Epithelial cell of proximal tubule (primary cell): Measurements from ENCODE around the gene ARHGEF4. TPM values are rescaled to one million over a fixed set of nuclear protein-coding genes. Genes with fewer than 3 reads are reported as not detected.

Source experiments
- DNase-seq: peaks from one replicate; pipeline ENCODE4 v3.0.0-alpha.2; 2011; ENCODE audit warnings: low read depth
- H3K4me3 ChIP-seq: 2 replicates; pipeline ENCODE4 v1.5.1; 2011; ENCODE audit warnings: low read depth, mild to moderate bottlenecking, low read length
- CTCF ChIP-seq: conservative IDR thresholded peaks from 2 replicates; pipeline ENCODE4 v1.5.1; 2012; ENCODE audit warnings: low read depth, mild to moderate bottlenecking, low read length
- total RNA-seq: library from RNA; depleted of rRNA; stranded (reverse); fragments of >200 nt; gene quantifications from 2 replicates; pipeline ENCODE4 v1.2.3, GENCODE V29; 2015

The ARHGEF4 gene
- total RNA-seq, 1 donor from 2014 or later, result 2.1 TPM

DNA sequence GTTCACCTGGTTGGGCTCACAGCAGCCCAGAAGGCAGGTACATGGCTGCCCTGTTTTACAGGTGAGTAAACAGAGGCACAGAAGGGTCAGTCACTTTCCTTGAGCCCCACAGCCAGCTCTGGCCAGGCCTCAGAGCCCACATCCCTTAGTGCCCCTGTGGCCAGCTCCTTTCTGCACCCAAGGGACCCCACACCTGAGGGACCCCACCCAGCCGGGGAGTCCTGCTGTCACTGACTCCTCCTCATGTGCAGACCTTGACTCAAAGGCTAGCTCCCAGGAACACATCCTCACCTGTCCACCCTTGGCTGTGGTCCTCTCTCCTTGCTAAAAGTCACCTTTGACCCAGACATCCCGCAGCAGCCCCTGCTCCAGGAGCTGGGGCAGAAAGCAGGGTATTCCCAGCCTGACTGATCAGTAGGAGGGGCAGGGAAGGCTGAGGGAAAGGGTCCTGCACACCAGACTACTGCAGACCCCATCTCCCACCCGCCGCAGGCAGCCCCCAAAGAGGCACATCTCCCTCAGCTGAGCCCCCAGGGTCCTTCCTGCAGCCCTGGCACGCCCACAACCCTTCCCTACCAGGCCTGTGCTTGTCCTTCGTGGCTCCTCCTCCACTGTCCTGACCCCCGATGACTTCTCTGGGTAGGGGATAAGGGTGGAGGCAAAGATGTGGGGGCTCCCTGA lies 9.8 kb upstream of the ARHGEF4 start:
- no peak for TF ChIP-seq CTCF
- no peak overlapping the region for H3K4me3 ChIP-seq
- no peak for DNase-seq

DNA sequence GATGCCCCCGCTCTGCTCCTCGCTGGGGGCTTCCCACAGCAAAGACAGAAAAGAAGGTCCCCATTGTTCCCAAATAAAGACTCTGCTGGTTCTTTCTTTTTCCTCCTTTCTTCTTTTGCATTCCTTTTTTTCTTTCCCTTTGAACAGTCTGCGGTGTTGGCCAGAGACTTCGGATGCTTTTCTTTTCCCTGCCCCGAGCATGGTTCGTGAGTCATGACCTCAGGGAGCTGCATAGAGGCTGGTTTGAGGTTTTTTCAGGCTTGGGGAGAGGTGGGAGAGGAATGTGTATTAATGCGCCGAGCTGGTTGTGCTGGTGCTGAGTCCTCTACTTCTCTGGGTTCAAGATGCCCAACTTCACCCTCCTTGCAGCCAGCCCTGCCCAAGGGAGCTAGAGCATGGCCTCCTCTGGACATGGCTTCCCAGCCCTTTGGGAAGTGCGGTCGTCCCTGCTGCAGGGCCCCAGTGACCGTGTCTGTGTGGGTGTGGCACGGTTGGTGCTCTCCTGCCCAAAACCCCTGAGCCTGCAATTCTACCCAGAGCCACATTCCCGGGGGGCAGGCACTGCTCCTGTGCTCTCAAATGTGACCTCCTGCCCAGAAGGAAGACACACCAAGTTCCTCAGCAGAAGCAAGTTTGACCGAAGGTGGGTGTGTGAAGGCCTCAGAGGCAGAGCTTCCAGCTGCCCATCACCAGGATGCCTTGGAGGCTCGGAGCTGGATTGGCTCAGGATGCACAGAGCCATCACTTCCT lies 9.0 kb upstream of the ARHGEF4 start:
- H3K4me3 ChIP-seq, result no peak overlapping the region
- no peak for TF ChIP-seq CTCF
- no peak for DNase-seq

- no peak for TF ChIP-seq CTCF
- no peak overlapping the region for H3K4me3 ChIP-seq
- no peak for DNase-seq
Observed at GRCh38 chr2:130828461-130828860, 8.3 kb upstream of the ARHGEF4 start.

DNA sequence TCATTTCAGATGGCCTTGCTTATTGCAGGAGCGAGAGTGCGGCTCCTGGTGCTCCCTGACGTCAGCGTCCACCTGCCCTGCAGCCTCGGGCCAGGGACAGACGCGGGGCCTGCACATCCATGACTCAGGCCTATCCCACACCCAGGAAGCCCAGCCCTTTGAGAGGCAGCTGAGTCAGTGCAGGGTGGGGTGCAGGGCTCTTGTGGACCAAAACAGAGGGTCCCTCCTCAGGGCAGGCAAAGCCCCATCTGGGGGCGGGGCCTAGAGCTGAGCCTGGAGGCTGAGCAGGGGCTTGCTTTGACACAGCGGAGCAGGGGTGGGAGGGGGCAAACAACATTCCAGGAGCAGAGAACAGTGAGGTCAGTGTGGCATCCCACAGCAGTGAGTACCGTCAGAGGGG lies 7.7 kb upstream of the ARHGEF4 start:
- TF ChIP-seq CTCF, result no peak
- DNase-seq, result no peak
- H3K4me3 ChIP-seq, result no peak overlapping the region

DNA sequence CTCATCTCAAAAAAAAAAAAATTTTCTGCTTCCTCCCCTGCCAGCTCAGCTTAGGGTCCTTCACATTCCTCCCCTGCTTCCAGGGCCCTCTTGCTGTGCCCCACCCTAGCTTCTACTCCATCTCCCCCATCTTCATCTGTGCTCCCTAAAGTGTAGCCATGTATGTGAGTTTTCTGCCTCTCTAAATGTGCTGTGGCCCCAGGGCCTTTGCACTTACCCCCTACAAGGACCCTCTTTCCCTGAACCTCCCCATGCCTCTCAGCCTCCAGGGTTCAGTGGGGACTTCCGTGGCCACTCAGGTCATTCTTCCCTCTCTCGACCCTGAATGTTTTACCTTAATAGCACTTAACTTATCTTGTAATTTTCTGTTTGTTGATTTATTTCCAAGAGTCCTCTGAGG lies 6.2 kb upstream of the ARHGEF4 start:
- DNase-seq, result no peak
- H3K4me3 ChIP-seq, result no peak overlapping the region
- no peak for TF ChIP-seq CTCF

DNA sequence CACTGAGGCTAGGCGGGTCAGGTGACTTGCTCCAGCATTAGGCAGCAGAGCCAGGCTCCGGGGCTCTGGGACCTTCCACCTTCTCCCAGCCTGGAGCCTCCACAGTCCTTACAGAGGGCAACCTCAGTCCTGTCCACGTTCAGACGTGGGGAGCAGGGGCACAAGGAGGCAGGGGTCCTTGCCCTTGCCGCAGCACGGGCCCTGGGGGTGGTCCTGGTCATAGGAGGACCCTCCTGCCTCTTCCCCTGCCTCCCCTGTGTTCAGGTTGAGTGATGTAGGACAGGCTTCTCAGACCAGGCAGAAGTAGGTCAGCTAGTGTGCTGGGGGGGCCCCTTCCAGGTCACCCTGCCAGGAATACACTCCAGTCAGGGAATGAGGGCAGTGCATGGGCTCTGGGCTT lies 5.4 kb upstream of the ARHGEF4 start:
- no peak overlapping the region for H3K4me3 ChIP-seq
- TF ChIP-seq CTCF, result no peak
- DNase-seq, result no peak
